ENCODE results near the gene PTGIS.

PTGIS gene

DNA sequence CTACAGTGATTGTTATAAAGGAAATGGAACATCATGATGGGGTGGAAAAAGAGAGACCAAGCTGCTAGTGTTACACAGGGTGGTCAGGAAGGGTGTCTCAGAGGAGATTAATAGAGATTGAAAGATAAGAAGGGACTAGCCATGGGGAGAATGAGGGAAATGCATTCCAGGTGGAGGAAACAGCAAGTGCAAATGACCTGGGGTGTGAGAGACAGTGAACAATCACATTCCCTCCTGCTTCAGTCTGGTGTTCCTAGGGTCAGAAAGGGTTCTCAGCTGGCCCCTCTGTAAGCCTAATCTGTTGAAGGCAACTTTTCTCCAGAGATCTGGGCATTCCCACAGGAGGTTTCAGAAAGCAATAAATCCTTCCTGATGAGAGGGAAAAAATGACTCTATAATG is 81.9 kb downstream of the PTGIS start:
- Histone ChIP-seq H3K4me3 (replicated peaks; ENCODE audit: insufficient read depth, low read length) (no peak overlapping the region), H3K27me3 (ENCODE audit: insufficient read depth, poor library complexity, severe bottlenecking) (peaks cover 27% of the 10 kb centered on the region), H3K27ac (replicated peaks) (no peak overlapping the region)
- no peak for DNase-seq (ENCODE audit: low read depth in 1 of 2, low spot score in 1 of 2)
- TF ChIP-seq, protein P1, sequence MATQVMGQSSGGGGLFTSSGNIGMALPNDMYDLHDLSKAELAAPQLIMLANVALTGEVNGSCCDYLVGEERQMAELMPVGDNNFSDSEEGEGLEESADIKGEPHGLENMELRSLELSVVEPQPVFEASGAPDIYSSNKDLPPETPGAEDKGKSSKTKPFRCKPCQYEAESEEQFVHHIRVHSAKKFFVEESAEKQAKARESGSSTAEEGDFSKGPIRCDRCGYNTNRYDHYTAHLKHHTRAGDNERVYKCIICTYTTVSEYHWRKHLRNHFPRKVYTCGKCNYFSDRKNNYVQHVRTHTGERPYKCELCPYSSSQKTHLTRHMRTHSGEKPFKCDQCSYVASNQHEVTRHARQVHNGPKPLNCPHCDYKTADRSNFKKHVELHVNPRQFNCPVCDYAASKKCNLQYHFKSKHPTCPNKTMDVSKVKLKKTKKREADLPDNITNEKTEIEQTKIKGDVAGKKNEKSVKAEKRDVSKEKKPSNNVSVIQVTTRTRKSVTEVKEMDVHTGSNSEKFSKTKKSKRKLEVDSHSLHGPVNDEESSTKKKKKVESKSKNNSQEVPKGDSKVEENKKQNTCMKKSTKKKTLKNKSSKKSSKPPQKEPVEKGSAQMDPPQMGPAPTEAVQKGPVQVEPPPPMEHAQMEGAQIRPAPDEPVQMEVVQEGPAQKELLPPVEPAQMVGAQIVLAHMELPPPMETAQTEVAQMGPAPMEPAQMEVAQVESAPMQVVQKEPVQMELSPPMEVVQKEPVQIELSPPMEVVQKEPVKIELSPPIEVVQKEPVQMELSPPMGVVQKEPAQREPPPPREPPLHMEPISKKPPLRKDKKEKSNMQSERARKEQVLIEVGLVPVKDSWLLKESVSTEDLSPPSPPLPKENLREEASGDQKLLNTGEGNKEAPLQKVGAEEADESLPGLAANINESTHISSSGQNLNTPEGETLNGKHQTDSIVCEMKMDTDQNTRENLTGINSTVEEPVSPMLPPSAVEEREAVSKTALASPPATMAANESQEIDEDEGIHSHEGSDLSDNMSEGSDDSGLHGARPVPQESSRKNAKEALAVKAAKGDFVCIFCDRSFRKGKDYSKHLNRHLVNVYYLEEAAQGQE (IDR thresholded peaks at IDR 0.05; ENCODE audit: insufficient replicate concordance, low read depth): no peak
- TF ChIP-seq SPI1 (IDR thresholded peaks at IDR 0.05; ENCODE audit: borderline replicate concordance, low read depth): no peak
- no peak for TF ChIP-seq CTCF (IDR thresholded peaks at IDR 0.05; ENCODE audit: insufficient read depth, low read length)
- no peak for TF ChIP-seq POLR2AphosphoS5 (IDR thresholded peaks at IDR 0.05; ENCODE audit: low read depth)
- TF ChIP-seq GABPA (IDR thresholded peaks at IDR 0.05; ENCODE audit: low read depth): no peak

DNA sequence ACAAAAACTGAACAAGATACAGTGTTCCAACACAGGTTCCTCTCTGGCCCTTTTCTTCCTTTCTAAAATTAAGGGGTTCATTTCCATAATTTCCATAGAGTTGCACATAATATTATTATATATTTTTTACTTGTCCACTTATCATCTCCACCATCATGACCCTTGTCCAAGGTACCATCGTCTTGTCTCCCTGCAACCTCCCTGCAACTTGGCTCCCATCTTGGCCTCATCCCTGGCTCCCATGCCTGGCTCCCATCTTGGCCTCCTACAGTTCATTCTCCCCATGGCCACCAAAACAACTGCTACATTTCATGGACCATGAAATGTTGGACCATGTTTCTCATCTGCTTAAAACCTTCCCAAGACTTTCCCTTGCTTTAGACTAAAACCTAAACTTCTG is 82.4 kb downstream of the PTGIS start:
- DNase-seq (ENCODE audit: low read depth in 1 of 2, low spot score in 1 of 2): no peak
- no peak overlapping the region for H3K4me3 ChIP-seq (replicated peaks; ENCODE audit: insufficient read depth, low read length)
- no peak for TF ChIP-seq SPI1 (IDR thresholded peaks at IDR 0.05; ENCODE audit: borderline replicate concordance, low read depth)
- TF ChIP-seq, protein P1 (IDR thresholded peaks at IDR 0.05; ENCODE audit: insufficient replicate concordance, low read depth): no peak
- H3K27me3 ChIP-seq (ENCODE audit: insufficient read depth, poor library complexity, severe bottlenecking): peaks cover 27% of the 10 kb centered on the region
- no peak overlapping the region for H3K27ac ChIP-seq (replicated peaks)

DNA sequence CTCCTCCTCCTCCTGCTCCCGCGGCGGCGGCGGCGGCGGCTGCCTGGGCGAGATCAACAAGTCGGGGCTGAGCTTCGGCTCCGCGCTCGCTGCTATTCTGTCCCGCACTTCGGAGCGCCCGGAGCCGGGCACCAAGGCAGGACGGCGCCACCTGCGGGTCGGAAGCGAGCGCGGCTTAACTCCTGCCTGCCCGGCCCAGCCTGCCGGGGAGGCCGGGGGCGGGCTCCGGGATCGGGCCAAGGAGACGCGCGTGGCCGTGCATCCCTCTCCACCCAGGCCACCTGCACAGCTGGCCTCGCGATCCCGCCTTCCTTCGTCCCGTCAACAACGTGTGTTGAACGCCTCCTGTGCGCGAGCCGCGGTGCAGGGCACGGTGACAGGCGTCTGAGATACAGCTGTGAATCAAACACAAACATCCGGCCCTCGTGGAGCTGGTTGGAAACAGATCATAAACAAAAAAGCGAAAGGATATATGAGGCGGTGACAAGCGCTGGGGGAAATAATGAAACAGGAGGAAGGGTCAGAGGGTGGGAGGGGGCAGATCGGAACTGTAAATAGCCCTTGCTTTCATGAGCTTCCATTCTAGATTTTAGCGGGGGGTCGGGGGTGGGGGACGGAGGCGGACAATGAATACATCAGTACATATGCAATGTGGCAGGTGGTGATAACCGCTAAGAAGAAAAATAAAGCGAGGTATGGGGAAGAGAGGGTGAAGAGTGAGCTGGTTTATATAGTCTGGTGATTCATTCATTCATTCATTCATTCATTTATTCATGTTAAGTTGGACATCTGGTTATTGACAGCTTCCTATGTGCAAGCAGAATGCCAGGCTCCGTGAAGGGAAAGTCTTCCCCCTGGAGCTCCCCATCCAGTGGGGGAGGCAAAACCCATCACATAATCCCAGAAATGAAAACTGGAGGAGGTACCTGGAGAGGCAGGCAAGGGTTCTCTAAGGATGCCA is 83.5 kb downstream of the PTGIS start:
- no peak overlapping the region for H3K4me3 ChIP-seq (replicated peaks; ENCODE audit: insufficient read depth, low read length)
- no peak overlapping the region for H3K27ac ChIP-seq (replicated peaks)
- DNase-seq (ENCODE audit: low read depth in 1 of 2, low spot score in 1 of 2): peak; percentile 28 to 65
- peaks cover 27% of the 10 kb centered on the region for H3K27me3 ChIP-seq (ENCODE audit: insufficient read depth, poor library complexity, severe bottlenecking)
- no peak for TF ChIP-seq SPI1 (IDR thresholded peaks at IDR 0.05; ENCODE audit: borderline replicate concordance, low read depth)
- TF ChIP-seq CTCF (IDR thresholded peaks at IDR 0.05; ENCODE audit: insufficient read depth, low read length): peak; percentile 29
- TF ChIP-seq, protein P1 (IDR thresholded peaks at IDR 0.05; ENCODE audit: insufficient replicate concordance, low read depth): peak; percentile 73
